Body of pancreas (tissue), 4 donors: ENCODE data around the gene USF2. TPM values are rescaled to one million over a fixed set of nuclear protein-coding genes. Genes with fewer than 3 reads are reported as not detected.
A peak's percentile ranks its signal among the peaks of the same experiment; 100 is the strongest.

Experiments used
- ATAC-seq: fragments of 150-250 bp; one replicate; pipeline ENCODE4 v1.9.1; 2016
- DNase-seq, 4 donors: peaks; one replicate each; pipeline ENCODE4 v3.0.0-alpha.2; 2019
- H3K27ac ChIP-seq, 4 donors: fragments of 200-600 bp; sonication (generic); 1 replicate in 3 of 4; 2 replicates in 1 of 4; pipeline versions ENCODE4 v1.5.1 to v1.6.1; 2016 to 2019; ENCODE audit warnings: mild to moderate bottlenecking in 1 of 4, mixed read lengths in 1 of 4, moderate library complexity in 1 of 4
- H3K27me3 ChIP-seq, 2 donors: fragments of 200-600 bp; sonication (generic); one replicate each; pipeline ENCODE4 v1.6.0; 2016; ENCODE audit warnings: mild to moderate bottlenecking in 1 of 2
- H3K36me3 ChIP-seq, 2 donors: fragments of 200-600 bp; sonication (generic); replicated peaks in 1 of 2; 2 replicates each; pipeline ENCODE4 v1.5.1; 2016; ENCODE audit warnings: low read depth in 2 of 2; ENCODE audit not compliant: insufficient read depth in 1 of 2
- H3K4me1 ChIP-seq: fragments of 200-600 bp; sonication (generic); one replicate; pipeline ENCODE4 v1.6.0; 2016
- H3K4me3 ChIP-seq, 2 donors: fragments of 200-600 bp; sonication (generic); 1 replicate in 1 of 2; 2 replicates in 1 of 2; pipeline ENCODE4 v1.5.1; 2016 to 2019
- H3K9me3 ChIP-seq, 3 donors: fragments of 200-600 bp; sonication (generic); 1 replicate in 2 of 3; 2 replicates in 1 of 3; pipeline ENCODE4 v1.5.1; 2016
- CTCF ChIP-seq, 7 experiments: fragments of 450-650 bp in 4 of 7; fragments of 200-600 bp in 3 of 7; sonication (generic) in 3 of 7; IDR thresholded peaks; one replicate each; pipeline ENCODE4 v1.5.1; 2016 to 2019; ENCODE audit warnings: antibody characterized with exemption in 7 of 7
- POLR2A ChIP-seq, 3 donors: fragments of 450-650 bp; IDR thresholded peaks; one replicate each; pipeline ENCODE4 v1.6.1; 2016; ENCODE audit warnings: antibody characterized with exemption in 3 of 3, mild to moderate bottlenecking in 2 of 3
- WGBS, 2 donors: methylation state at CpG; one replicate each; pipeline ENCODE4 v1.1.5; 2017; 5-methylcytosine and 5-hydroxymethylcytosine counted together
- intact Hi-C: fragments of 100-400 bp; cut with DNase I; formaldehyde crosslinking; loops from one replicate; pipeline ENCODE4 v1.15.1; 2023
- total RNA-seq, 2 donors: library from RNA; depleted of rRNA; stranded (reverse); fragments of >200 nt; gene quantifications; one replicate each; pipeline ENCODE4 v1.1.0, GENCODE V29; 2016

The USF2 gene
- total RNA-seq, 2 donors from 2014 or later = 76.8 to 91.3 TPM

- intact Hi-C loops = no loop called here
- no peak overlapping the region for H3K27ac ChIP-seq
- no peaks in the 10 kb centered on the region for H3K27me3 ChIP-seq
- ATAC-seq = no peak
- H3K36me3 ChIP-seq = no peaks in the 10 kb centered on the region
- TF ChIP-seq POLR2A (IDR thresholded peaks at IDR 0.05) = no peak
- TF ChIP-seq CTCF (IDR thresholded peaks at IDR 0.05) = no peak
- H3K4me3 ChIP-seq = no peak overlapping the region
- 71 to 73% methylated on average over 9 to 10 of the region's 10 CpGs for WGBS, 2 donors
- no peaks in the 10 kb centered on the region for H3K9me3 ChIP-seq
- DNase-seq = no peak
- peaks cover 4% of the 10 kb centered on the region for H3K4me1 ChIP-seq
Measured at GRCh38 chr19:35314858-35315470, 46.2 kb downstream of the USF2 start.

DNA sequence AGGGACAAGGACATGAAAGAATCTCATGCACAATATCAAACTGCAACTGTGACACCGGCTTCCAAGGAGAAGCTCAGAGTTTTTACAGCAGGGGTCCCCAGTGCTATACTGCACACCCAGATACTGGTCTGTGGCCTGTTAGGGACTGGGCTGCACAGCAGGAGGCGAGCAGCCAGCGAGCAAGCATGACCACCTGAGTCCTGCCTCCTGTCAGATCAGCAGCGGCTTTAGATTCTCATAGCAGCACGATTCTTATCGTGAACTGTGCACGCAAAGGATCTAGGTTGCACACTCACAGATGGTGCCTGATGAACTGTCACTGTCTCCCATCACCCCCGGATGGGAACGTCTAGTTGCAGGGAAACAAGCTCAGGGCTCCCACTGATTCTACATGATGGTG lies 47.1 kb downstream of the USF2 start:
- no peak for DNase-seq
- H3K4me3 ChIP-seq = no peak overlapping the region
- H3K9me3 ChIP-seq = no peaks in the 10 kb centered on the region
- H3K27me3 ChIP-seq = no peaks in the 10 kb centered on the region
- 81 to 83% methylated on average over 6 to 9 of the region's 9 CpGs for WGBS, 2 donors
- H3K36me3 ChIP-seq = no peaks in the 10 kb centered on the region
- H3K4me1 ChIP-seq = no peaks in the 10 kb centered on the region
- no peak for ATAC-seq
- intact Hi-C loops = no loop called here
- no peak overlapping the region for H3K27ac ChIP-seq
- TF ChIP-seq POLR2A (IDR thresholded peaks at IDR 0.05) = no peak
- TF ChIP-seq CTCF (IDR thresholded peaks at IDR 0.05) = no peak

DNA sequence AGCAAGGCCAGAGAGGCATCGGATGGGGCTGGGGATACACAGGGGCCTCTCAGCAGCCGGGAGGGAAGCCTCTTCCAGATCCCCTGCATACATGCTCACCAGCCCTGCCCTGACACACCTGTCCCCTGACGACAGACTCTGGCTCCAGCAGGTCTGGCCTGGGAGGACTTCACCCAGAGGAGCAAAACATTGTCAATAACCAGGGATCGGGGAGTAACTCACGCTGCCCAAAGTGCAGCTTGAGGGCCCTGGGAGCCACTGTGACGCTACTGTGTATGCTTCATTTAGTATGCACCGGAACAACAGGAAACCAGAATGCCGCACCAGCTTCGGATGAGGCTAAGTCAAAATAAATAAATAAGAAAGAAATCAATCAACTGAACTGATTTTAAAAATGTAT lies 47.8 kb downstream of the USF2 start:
- no peaks in the 10 kb centered on the region for H3K9me3 ChIP-seq
- no peaks in the 10 kb centered on the region for H3K36me3 ChIP-seq
- no peaks in the 10 kb centered on the region for H3K4me1 ChIP-seq
- TF ChIP-seq CTCF (IDR thresholded peaks at IDR 0.05) (no peak), POLR2A (IDR thresholded peaks at IDR 0.05) (no peak)
- no peak overlapping the region for H3K27ac ChIP-seq
- 70 to 84% methylated on average over 7 to 9 of the region's 9 CpGs for WGBS, 2 donors
- no peak overlapping the region for H3K4me3 ChIP-seq
- DNase-seq (no peak), ATAC-seq (no peak)
- no peaks in the 10 kb centered on the region for H3K27me3 ChIP-seq
- intact Hi-C loops = no loop called here

DNA sequence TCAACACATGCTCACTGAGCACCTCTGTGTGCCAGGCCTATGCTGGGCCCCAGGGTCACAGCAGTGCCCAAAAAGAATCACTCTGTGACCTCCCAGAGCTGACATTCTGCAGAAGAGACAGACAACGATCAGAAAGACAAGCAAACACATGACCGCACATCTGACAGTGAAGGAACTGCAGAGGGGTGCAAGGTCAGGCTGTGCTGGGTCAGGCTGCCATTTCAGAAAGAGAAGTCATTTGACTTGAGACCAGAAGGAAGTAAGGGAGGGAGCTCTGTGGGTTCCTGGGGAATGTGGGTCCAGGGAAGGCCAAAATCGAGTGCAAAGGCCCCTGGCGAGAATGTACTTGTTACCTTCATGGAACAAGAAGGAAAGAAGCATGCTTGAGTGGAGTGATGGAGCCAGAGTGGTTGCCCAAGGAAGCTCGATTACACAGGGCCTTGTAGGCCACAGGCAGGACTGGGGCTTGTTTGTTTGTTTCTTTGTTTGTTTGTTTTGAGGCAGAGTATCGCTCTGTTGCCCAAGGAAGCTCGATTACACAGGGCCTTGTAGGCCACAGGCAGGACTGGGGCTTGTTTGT lies 48.8 kb downstream of the USF2 start:
- DNase-seq = peak in 1 of 4 donors; percentile 28
- no peaks in the 10 kb centered on the region for H3K27me3 ChIP-seq
- H3K4me1 ChIP-seq = no peaks in the 10 kb centered on the region
- intact Hi-C loops = no loop called here
- TF ChIP-seq POLR2A (IDR thresholded peaks at IDR 0.05) (no peak), CTCF (IDR thresholded peaks at IDR 0.05) (no peak)
- ATAC-seq = no peak
- H3K9me3 ChIP-seq = no peaks in the 10 kb centered on the region
- no peak overlapping the region for H3K4me3 ChIP-seq
- WGBS, 2 donors = 60 to 84% methylated on average over 7 of the region's 7 CpGs
- no peaks in the 10 kb centered on the region for H3K36me3 ChIP-seq
- peak overlapping the region in 1 of 4 donors; percentile 26 for H3K27ac ChIP-seq
